Smooth muscle cell (in vitro differentiated cells): Measurements from ENCODE around the gene CTAGE9. TPM values are rescaled to one million over a fixed set of nuclear protein-coding genes. Genes with fewer than 3 reads are reported as not detected.
"Not testable (repeated sequence)": the region's sequence is repeated elsewhere in the genome, so short reads cannot be mapped to it uniquely, and the experiment has no call there.

Source experiments
- DNase-seq: peaks from one replicate; lab custom pipeline; 2025; ENCODE audit not compliant: unreplicated experiment; lab: John Stamatoyannopoulos, UW
- H2AFZ ChIP-seq: fragments of 200-600 bp; sonication (generic); 2 replicates; pipeline ENCODE4 v1.6.0; 2016; ENCODE audit warnings: antibody characterized with exemption, low read depth, mild to moderate bottlenecking
- H3F3A ChIP-seq: fragments of 200-600 bp; sonication (generic); 2 replicates; pipeline ENCODE4 v1.6.0; 2017; ENCODE audit warnings: antibody characterized with exemption, low read depth
- H3K27ac ChIP-seq: fragments of 200-600 bp; sonication (generic); 2 replicates; pipeline ENCODE4 v1.5.1; 2016; ENCODE audit warnings: low read depth, mild to moderate bottlenecking
- H3K27me3 ChIP-seq: fragments of 200-600 bp; sonication (generic); 2 replicates; pipeline ENCODE4 v1.6.1; 2016; ENCODE audit warnings: low read depth, mild to moderate bottlenecking
- H3K36me3 ChIP-seq: fragments of 200-600 bp; sonication (generic); 2 replicates; pipeline ENCODE4 v1.5.1; 2016; ENCODE audit warnings: low read depth
- H3K4me1 ChIP-seq: fragments of 200-600 bp; sonication (generic); 2 replicates; pipeline ENCODE4 v1.5.1; 2016; ENCODE audit warnings: low read depth
- H3K4me2 ChIP-seq: fragments of 200-600 bp; sonication (generic); 2 replicates; pipeline ENCODE4 v1.6.0; 2016; ENCODE audit warnings: mild to moderate bottlenecking
- H3K4me3 ChIP-seq: fragments of 200-600 bp; sonication (generic); 2 replicates; pipeline ENCODE4 v1.5.1; 2016; ENCODE audit warnings: mild to moderate bottlenecking
- H3K79me2 ChIP-seq: fragments of 200-600 bp; sonication (generic); 2 replicates; pipeline ENCODE4 v1.6.0; 2016; ENCODE audit warnings: low read depth, mild to moderate bottlenecking
- H3K9ac ChIP-seq: fragments of 200-600 bp; sonication (generic); 2 replicates; pipeline ENCODE4 v1.6.0; 2016; ENCODE audit warnings: low read depth
- H3K9me3 ChIP-seq: fragments of 200-600 bp; sonication (generic); replicated peaks from 2 replicates; pipeline ENCODE4 v1.5.1; 2016; ENCODE audit warnings: low read depth
- H4K20me1 ChIP-seq: fragments of 200-600 bp; sonication (generic); 2 replicates; pipeline ENCODE4 v1.6.0; 2016; ENCODE audit warnings: low read depth
- WGBS: methylation state at CpG from one replicate; pipeline ENCODE4 v1.1.7; 2016; ENCODE audit warnings: low lambda C conversion rate; 5-methylcytosine and 5-hydroxymethylcytosine counted together
- polyA plus RNA-seq: library from polyadenylated mRNA; unstranded; fragments of >200 nt; fragmentation: Nextera tagmentation; extraction: Ambion mirVana; gene quantifications from 2 replicates; pipeline ENCODE4 v1.2.1, GENCODE V29; 2016
- total RNA-seq: library from RNA; depleted of rRNA; stranded (reverse); fragments of >200 nt; gene quantifications from 2 replicates; pipeline ENCODE4 v1.2.3, GENCODE V29; 2014
- TF ChIP-seq, protein P1 (sequence below): fragments of 200-600 bp; sonication (generic); IDR thresholded peaks from 2 replicates; pipeline ENCODE4 v1.5.1; 2017; ENCODE audit warnings: borderline replicate concordance, mild to moderate bottlenecking, antibody characterized with exemption; ENCODE audit not compliant: insufficient read depth, poor library complexity, severe bottlenecking

The CTAGE9 gene
- total and polyA plus RNA-seq, 2 experiments from 2014 or later, result not detected

DNA sequence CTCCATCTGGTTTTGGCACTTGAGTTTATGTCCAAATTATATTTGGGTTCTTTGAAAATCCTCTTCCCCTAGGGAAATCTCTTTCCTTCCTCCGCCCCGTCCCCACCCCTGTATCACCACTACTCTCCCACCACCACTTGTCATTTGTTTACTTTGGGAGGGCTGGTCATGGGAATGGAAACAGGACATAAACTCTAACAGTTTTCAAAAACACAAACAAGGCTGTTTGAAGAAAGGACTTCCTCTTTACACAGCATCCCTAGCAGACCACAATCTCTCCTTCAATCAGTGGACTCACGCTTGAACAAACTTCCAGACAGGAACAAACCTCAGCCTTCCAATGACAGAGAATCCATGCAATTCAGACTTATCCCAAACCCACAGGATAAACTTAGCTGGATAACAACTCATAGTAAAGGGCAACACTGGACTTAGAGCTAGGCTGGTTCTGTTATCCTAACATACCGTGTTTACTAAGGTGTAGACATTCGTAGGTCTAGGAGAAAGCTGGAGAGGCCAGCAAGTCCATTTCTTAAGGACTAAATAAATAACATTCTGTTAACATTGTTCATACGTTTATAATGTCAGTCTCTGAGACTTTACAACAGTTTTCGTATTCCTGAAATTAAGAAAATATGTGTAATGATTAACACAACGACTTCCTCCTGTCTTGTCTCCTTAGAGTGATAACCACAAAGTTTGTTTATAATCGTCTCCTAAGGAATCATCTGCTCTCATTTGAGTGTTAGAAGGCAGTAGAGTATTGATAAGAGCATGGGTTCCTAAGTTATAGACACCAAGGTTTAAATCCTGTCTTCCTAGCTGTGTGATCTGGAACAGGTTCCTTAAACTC, 44.1 kb upstream of the CTAGE9 start:
- peak overlapping the region; percentile 87 for H3K9ac ChIP-seq
- H3K9me3 ChIP-seq, result no peaks in the 10 kb centered on the region
- H3K4me3 ChIP-seq, result no peak overlapping the region
- no peak for DNase-seq
- H2AFZ ChIP-seq, result no peak overlapping the region
- peaks cover 18% of the 10 kb centered on the region for H3K4me1 ChIP-seq
- H3K79me2 ChIP-seq, result no peaks in the 10 kb centered on the region
- H3F3A ChIP-seq, result no peaks in the 10 kb centered on the region
- H4K20me1 ChIP-seq, result no peaks in the 10 kb centered on the region
- H3K36me3 ChIP-seq, result no peaks in the 10 kb centered on the region
- peak overlapping the region; percentile 98 for H3K27ac ChIP-seq
- H3K27me3 ChIP-seq, result no peaks in the 10 kb centered on the region
- TF ChIP-seq, protein P1, sequence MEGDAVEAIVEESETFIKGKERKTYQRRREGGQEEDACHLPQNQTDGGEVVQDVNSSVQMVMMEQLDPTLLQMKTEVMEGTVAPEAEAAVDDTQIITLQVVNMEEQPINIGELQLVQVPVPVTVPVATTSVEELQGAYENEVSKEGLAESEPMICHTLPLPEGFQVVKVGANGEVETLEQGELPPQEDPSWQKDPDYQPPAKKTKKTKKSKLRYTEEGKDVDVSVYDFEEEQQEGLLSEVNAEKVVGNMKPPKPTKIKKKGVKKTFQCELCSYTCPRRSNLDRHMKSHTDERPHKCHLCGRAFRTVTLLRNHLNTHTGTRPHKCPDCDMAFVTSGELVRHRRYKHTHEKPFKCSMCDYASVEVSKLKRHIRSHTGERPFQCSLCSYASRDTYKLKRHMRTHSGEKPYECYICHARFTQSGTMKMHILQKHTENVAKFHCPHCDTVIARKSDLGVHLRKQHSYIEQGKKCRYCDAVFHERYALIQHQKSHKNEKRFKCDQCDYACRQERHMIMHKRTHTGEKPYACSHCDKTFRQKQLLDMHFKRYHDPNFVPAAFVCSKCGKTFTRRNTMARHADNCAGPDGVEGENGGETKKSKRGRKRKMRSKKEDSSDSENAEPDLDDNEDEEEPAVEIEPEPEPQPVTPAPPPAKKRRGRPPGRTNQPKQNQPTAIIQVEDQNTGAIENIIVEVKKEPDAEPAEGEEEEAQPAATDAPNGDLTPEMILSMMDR, result no peak
- WGBS, result 20% methylated on average over 9 of the region's 9 CpGs
- H3K4me2 ChIP-seq, result peak overlapping the region; percentile 50

DNA sequence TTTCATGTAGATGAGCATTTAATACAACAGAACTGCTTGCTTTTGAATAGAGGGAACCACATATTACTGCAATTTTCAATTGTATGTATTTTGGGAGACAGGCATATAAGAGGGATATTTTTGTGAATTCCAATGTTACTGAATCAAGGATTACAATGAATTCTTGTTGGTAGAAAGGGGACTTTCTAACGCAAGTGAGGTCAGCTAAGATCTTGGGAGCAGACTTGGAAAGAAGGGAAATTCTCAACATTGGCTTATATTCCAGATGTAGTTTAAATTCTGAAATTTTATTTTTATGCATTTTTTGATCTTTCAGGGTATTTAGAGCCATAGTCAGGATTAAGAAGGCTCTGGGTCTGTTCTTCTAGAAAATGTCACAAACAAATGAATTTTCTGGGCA, 43.3 kb upstream of the CTAGE9 start:
- Histone ChIP-seq H2AFZ (no peak overlapping the region), H3K79me2 (no peaks in the 10 kb centered on the region), H4K20me1 (no peaks in the 10 kb centered on the region), H3K36me3 (no peaks in the 10 kb centered on the region), H3K4me3 (no peak overlapping the region), H3K4me1 (peaks cover 18% of the 10 kb centered on the region), H3K27me3 (no peaks in the 10 kb centered on the region), H3K9me3 (no peaks in the 10 kb centered on the region), H3K9ac (peak overlapping the region; percentile 87), H3K27ac (peak overlapping the region; percentile 98), H3F3A (no peaks in the 10 kb centered on the region), H3K4me2 (peak overlapping the region; percentile 50)
- TF ChIP-seq, protein P1, result no peak
- WGBS, result 25% methylated on average over 1 of the region's 1 CpG
- DNase-seq, result no peak

DNA sequence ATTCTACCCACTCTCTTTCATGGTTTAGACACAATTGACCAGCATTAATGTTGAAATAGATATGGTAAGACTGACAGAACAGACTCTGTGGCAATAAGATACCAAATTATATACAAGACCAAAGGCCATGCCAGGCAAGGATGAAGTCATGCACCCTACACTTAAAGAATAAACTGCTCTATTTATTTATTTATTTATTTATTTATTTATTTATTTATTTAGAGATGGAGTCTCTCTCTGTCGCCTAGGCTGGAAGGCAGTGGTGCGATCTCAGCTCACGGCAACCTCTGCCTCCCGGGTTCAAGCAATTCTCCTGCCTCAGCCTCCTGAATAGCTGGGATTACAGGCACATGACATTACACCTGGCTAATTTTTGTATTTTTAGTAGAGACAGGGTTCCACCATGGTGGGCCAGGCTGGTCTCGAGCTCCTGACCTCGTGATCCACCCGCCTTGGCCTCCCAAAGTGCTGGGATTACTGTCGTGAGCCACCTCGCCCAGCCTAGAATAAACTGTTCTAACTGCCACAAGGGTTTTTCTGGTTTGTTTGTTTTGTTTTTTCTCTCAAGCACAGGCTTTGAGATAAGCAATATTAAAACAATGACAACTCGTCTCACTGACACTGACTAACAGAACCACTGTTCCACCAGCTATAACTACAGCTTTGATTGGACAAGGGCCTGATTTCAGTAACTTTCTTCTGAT, 40.3 kb upstream of the CTAGE9 start:
- H2AFZ ChIP-seq, H3K36me3 ChIP-seq, DNase-seq, H3K79me2 ChIP-seq, H3K9ac ChIP-seq, H3F3A ChIP-seq, H3K27me3 ChIP-seq, H3K4me2 ChIP-seq, H3K4me3 ChIP-seq, H3K9me3 ChIP-seq, H4K20me1 ChIP-seq: not testable (repeated sequence)
- Histone ChIP-seq H3K4me1 (peaks cover 18% of the 10 kb centered on the region), H3K27ac (peak overlapping the region; percentile 4)
- 72% methylated on average over 10 of the region's 10 CpGs for WGBS

DNA sequence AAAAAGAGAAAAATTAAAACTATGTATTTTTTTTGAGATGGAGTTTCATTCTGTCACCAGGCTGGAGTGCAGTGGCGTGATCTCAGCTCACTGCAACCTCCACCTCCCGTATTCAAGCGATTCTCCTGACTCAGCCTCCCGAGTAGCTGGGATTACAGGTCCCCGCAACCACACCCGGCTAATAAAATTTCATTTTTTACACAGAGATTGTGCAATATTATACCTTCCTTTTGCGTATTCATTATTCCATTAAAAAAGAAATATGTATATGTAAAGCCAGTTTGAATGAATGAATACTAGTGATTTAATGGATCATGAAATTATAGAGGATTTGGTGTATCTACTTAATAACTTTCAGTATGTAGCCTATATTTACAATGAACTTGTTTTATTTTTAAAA, 38.2 kb upstream of the CTAGE9 start:
- Histone ChIP-seq H3K9me3 (no peaks in the 10 kb centered on the region), H3K4me2 (no peak overlapping the region), H4K20me1 (no peaks in the 10 kb centered on the region), H3K79me2 (no peaks in the 10 kb centered on the region), H3K27me3 (no peaks in the 10 kb centered on the region), H3K9ac (no peak overlapping the region), H3K27ac (peak overlapping the region; percentile 75), H3K4me3 (no peak overlapping the region), H2AFZ (no peak overlapping the region), H3K36me3 (no peaks in the 10 kb centered on the region), H3F3A (no peaks in the 10 kb centered on the region), H3K4me1 (peaks cover 4% of the 10 kb centered on the region)
- no peak for DNase-seq
- TF ChIP-seq, protein P1, result no peak
- WGBS, result 97% methylated on average over 7 of the region's 7 CpGs
